Left colon (tissue), 2 donors: ENCODE measurements around the gene ALG6. TPM values are rescaled to one million over a fixed set of nuclear protein-coding genes. Genes with fewer than 3 reads are reported as not detected.
"Not testable (repeated sequence)": the region's sequence is repeated elsewhere in the genome, so short reads cannot be mapped to it uniquely, and the experiment has no call there.

Experiments used
- ATAC-seq: fragments of 200-7000 bp; cut with Tn5 transposase; one replicate; pipeline ENCODE4 v1.9.1; 2020; ENCODE audit warnings: mild to moderate bottlenecking, moderate library complexity
- DNase-seq, 2 donors: peaks; one replicate each; pipeline ENCODE4 v3.0.0-alpha.2; 2020
- intact Hi-C, 2 donors: fragments of 100-400 bp; cut with DNase I in 1 of 2; cut with micrococcal nuclease in 1 of 2; formaldehyde crosslinking; loops; one replicate each; pipeline versions ENCODE4 v1.11.2 to v1.14.0; 2022; cut with DNase I, micrococcal nuclease
- microRNA-seq, 2 donors: library from miRNA; unstranded; fragments of <30 nt; microRNA quantifications; one replicate each; pipeline versions ENCODE4 v1.1.0 to v1.2.0, GENCODE V29; 2020
- total RNA-seq, 2 donors: library from RNA; stranded (reverse); fragmentation: NEBNext Ultra II Directional; extraction: Animal tissue kit (Norgen Biotek cat#: 25700); gene quantifications; one replicate each; pipeline ENCODE4 v1.2.1, GENCODE V29; 2021
- donor health status: DM: no; HTN: no; CAD: no.
- donor health status: DM: yes; HTN: yes; CAD: no.

ALG6 gene
- total RNA-seq, 2 donors from 2014 or later, result 9.7 to 12.8 TPM

- no peak for DNase-seq
- intact Hi-C loops, result no loop called here
- ATAC-seq, result no peak
Observed at GRCh38 chr1:63463248-63463647, 95.8 kb downstream of the ALG6 start.

GRCh38 chr1:63466181-63466580 lies 98.8 kb downstream of the ALG6 start:
- intact Hi-C loops, result no loop called here
- DNase-seq (no peak), ATAC-seq (no peak)

- no peak for ATAC-seq
- intact Hi-C loops, result no loop called here
- no peak for DNase-seq
Observed at GRCh38 chr1:63466759-63467158, 99.3 kb downstream of the ALG6 start.

- ATAC-seq, DNase-seq, intact Hi-C loops: not testable (repeated sequence)
Observed at GRCh38 chr1:63468683-63469082, 101.3 kb downstream of the ALG6 start.

- intact Hi-C loops, result no loop called here
- no peak for DNase-seq
- no peak for ATAC-seq
Observed at GRCh38 chr1:63475761-63476160, 108.3 kb downstream of the ALG6 start.

- DNase-seq, result no peak
- intact Hi-C loops, result no loop called here
- ATAC-seq, result peak; percentile 64
Observed at GRCh38 chr1:63480057-63480456, 112.6 kb downstream of the ALG6 start.

- no peak for ATAC-seq
- intact Hi-C loops, result no loop called here
- DNase-seq, result no peak
Observed at GRCh38 chr1:63486629-63487028, 119.2 kb downstream of the ALG6 start.

- DNase-seq, result no peak
- intact Hi-C loops, result no loop called here
- ATAC-seq, result peak; percentile 91
Observed at GRCh38 chr1:63487336-63488065, 120.1 kb downstream of the ALG6 start.

Small RNA genes within 50 kb of the gene (microRNA-seq; reads per million reads assigned to microRNA genes)
- 0 reads per million in 2 donors for gene MIR6068

Other genes starting within 250 kb of the ALG6 start
- under 1 TPM; 0.27 to 0.75 TPM for gene FOXD3, start 45.1 kb upstream of the ALG6 start, total RNA-seq
- 10 to 100 TPM; 11.5 to 12.7 TPM for gene ITGB3BP, start 155.6 kb downstream of the ALG6 start, total RNA-seq
- gene EFCAB7, start 155.9 kb downstream of the ALG6 start, total RNA-seq, result 1 to 10 TPM; 2.5 to 2.9 TPM
- 100 to 1,000 TPM; 114 to 120 TPM for gene PGM1, start 225.8 kb downstream of the ALG6 start, total RNA-seq